CD4-positive, alpha-beta T cell (primary cell): ENCODE data around the gene NOSTRIN. TPM values are rescaled to one million over a fixed set of nuclear protein-coding genes. Genes with fewer than 3 reads are reported as not detected.

Source experiments
- ATAC-seq: fragments of 200-7000 bp; cut with Tn5 transposase; one replicate; pipeline ENCODE4 v1.10.0; 2022; ENCODE audit warnings: mild to moderate bottlenecking; ENCODE audit not compliant: poor library complexity
- CTCF ChIA-PET: fragments of 350-600 bp; sonication (Branson Sonifier 250); formaldehyde crosslinking; loops from one replicate; lab custom pipeline; 2021; ENCODE audit warnings: antibody characterized with exemption, inconsistent platforms; lab: Charles Lee
- POLR2A ChIA-PET: fragments of 350-600 bp; sonication (Branson Sonifier 250); formaldehyde crosslinking; loops from one replicate; lab custom pipeline; 2021; ENCODE audit warnings: antibody characterized with exemption, inconsistent platforms; lab: Charles Lee
- DNase-seq, 14 experiments: peaks; one replicate each; pipeline ENCODE4 v3.0.0-alpha.2; 2013 to 2020; ENCODE audit warnings: mixed read lengths in 2 of 14
- H3K27ac ChIP-seq, 2 donors: one replicate each; pipeline versions ENCODE4 v1.5.1 to v1.7.0; 2013; ENCODE audit warnings: low read length in 2 of 2, low read depth in 1 of 2, mild to moderate bottlenecking in 1 of 2
- H3K27me3 ChIP-seq, 2 experiments: 1 replicate in 1 of 2; 2 replicates in 1 of 2; pipeline versions ENCODE4 v1.6.1 to v1.7.0; 2013; ENCODE audit warnings: low read length in 2 of 2, control low read depth in 1 of 2, mild to moderate bottlenecking in 1 of 2, moderate library complexity in 1 of 2; ENCODE audit not compliant: insufficient read depth in 2 of 2, control insufficient read depth in 1 of 2
- H3K36me3 ChIP-seq: one replicate; pipeline ENCODE4 v1.6.1; 2013; ENCODE audit warnings: low read length, control low read depth; ENCODE audit not compliant: insufficient read depth
- H3K4me1 ChIP-seq: one replicate; pipeline ENCODE4 v1.6.1; 2013; ENCODE audit warnings: low read length, control low read depth; ENCODE audit not compliant: insufficient read depth
- H3K4me3 ChIP-seq: one replicate; pipeline ENCODE4 v1.5.1; 2013; ENCODE audit warnings: mild to moderate bottlenecking, low read length, moderate library complexity
- H3K9me3 ChIP-seq, 2 experiments: 1 replicate in 1 of 2; 2 replicates in 1 of 2; pipeline versions ENCODE4 v1.6.1 to v1.7.0; 2013; ENCODE audit warnings: low read length in 2 of 2, mild to moderate bottlenecking in 2 of 2, control low read depth in 1 of 2, moderate library complexity in 1 of 2; ENCODE audit not compliant: control insufficient read depth in 1 of 2, insufficient read depth in 1 of 2
- H3K27ac Mint-ChIP-seq: one replicate; pipeline ENCODE4 v1.8.0; 2020; ENCODE audit warnings: mixed read lengths
- H3K27me3 Mint-ChIP-seq: one replicate; pipeline ENCODE4 v1.8.0; 2021; ENCODE audit warnings: mixed read lengths
- H3K36me3 Mint-ChIP-seq: one replicate; pipeline ENCODE4 v1.8.0; 2021; ENCODE audit warnings: low read depth, mixed read lengths
- H3K4me1 Mint-ChIP-seq: one replicate; pipeline ENCODE4 v1.8.0; 2021; ENCODE audit warnings: low read depth, mixed read lengths
- H3K4me3 Mint-ChIP-seq: one replicate; pipeline ENCODE4 v1.8.0; 2020; ENCODE audit warnings: mild to moderate bottlenecking, mixed read lengths
- H3K9me3 Mint-ChIP-seq: one replicate; pipeline ENCODE4 v1.8.0; 2020; ENCODE audit warnings: mixed read lengths
- intact Hi-C, 2 experiments: fragments of 100-400 bp; cut with DNase I in 1 of 2; cut with micrococcal nuclease in 1 of 2; formaldehyde crosslinking; loops; one replicate each; pipeline versions ENCODE4 v1.15.1 to v1.9.0; 2023 to 2025; cut with DNase I, micrococcal nuclease
- total RNA-seq, 174 experiments: library from RNA in 2 of 174; stranded (reverse) in 2 of 174; gene quantifications; one replicate each; pipeline ENCODE4 v1.2.3 and lab custom pipeline; 2021 to 2026
- TF ChIP-seq, protein P1 (sequence below): fragments of 200-600 bp; IDR thresholded peaks from one replicate; pipeline ENCODE4 v1.8.0; 2022; ENCODE audit warnings: antibody characterized with exemption, mild to moderate bottlenecking

The NOSTRIN gene
- total RNA-seq, 2 experiments from 2014 or later: 0.92 to 1.0 TPM

DNA sequence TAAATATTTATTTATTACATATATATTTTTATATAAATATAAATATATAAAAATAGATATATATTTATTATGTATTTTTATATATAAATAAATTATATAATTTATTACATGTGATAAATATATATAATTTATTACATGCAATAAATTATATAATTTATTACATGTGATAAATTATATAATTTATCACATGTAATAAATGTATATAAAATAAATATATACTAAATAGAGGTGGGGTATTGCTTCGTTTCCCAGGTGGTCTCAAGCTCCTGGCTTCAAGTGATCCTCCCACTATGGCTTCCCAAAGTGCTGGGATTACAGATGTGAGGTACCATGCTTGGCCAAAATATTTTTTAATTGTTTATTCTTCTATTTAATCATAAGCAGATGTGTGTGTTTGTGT lies 95.0 kb downstream of the NOSTRIN start:
- H3K27me3 Mint-ChIP-seq: peaks cover 4% of the 10 kb centered on the region
- Histone ChIP-seq H3K36me3 (no peaks in the 10 kb centered on the region), H3K4me1 (no peaks in the 10 kb centered on the region), H3K4me3 (no peak overlapping the region), H3K27ac (no peak overlapping the region), H3K27me3 (no peaks in the 10 kb centered on the region), H3K9me3 (no peaks in the 10 kb centered on the region)
- DNase-seq (no peak), ATAC-seq (no peak)
- no peak overlapping the region for H3K27ac Mint-ChIP-seq
- POLR2A ChIA-PET: no interaction called here
- intact Hi-C loops: no loop called here
- no peak overlapping the region for H3K4me3 Mint-ChIP-seq
- CTCF ChIA-PET: no interaction called here
- TF ChIP-seq, protein P1, sequence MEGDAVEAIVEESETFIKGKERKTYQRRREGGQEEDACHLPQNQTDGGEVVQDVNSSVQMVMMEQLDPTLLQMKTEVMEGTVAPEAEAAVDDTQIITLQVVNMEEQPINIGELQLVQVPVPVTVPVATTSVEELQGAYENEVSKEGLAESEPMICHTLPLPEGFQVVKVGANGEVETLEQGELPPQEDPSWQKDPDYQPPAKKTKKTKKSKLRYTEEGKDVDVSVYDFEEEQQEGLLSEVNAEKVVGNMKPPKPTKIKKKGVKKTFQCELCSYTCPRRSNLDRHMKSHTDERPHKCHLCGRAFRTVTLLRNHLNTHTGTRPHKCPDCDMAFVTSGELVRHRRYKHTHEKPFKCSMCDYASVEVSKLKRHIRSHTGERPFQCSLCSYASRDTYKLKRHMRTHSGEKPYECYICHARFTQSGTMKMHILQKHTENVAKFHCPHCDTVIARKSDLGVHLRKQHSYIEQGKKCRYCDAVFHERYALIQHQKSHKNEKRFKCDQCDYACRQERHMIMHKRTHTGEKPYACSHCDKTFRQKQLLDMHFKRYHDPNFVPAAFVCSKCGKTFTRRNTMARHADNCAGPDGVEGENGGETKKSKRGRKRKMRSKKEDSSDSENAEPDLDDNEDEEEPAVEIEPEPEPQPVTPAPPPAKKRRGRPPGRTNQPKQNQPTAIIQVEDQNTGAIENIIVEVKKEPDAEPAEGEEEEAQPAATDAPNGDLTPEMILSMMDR: no peak
- no peaks in the 10 kb centered on the region for H3K36me3 Mint-ChIP-seq
- no peaks in the 10 kb centered on the region for H3K4me1 Mint-ChIP-seq
- H3K9me3 Mint-ChIP-seq: no peaks in the 10 kb centered on the region

DNA sequence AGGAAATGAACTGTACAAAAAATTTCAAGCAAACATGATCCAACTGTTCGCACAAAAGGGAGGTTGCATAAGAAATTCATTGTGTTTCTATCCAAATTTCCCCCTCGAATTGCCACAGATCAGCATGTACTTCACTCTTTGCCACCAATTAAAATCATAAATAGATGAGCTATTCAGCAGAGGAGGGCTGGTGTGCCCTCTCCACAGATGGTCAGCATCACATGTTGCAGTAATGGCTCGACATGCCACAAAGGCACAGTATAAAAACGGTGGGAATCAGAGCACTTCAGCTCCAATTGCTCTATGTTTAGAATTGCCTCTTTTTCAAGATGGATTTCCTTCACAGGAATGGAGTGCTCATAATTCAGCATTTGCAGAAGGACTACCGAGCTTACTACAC lies 98.6 kb downstream of the NOSTRIN start, which contains the start of gene G6PC2:
Gene G6PC2 (plus strand): TSS at position 289 of the 400 bp plus-strand sequence. CDS start 41 bp downstream, at position 330.
- peaks cover 0 to 8% of the 10 kb centered on the region in 2 experiments for H3K27me3 ChIP-seq
- H3K36me3 ChIP-seq: no peaks in the 10 kb centered on the region
- Mint-ChIP-seq H3K27me3 (peaks cover 3% of the 10 kb centered on the region), H3K27ac (no peak within 1 kb of the TSS), H3K4me3 (no peak within 1 kb of the TSS), H3K9me3 (no peaks in the 10 kb centered on the region), H3K36me3 (no peaks in the 10 kb centered on the region), H3K4me1 (no peaks in the 10 kb centered on the region)
- intact Hi-C loops: no loop called here
- DNase-seq (no peak), ATAC-seq (no peak)
- no peak within 1 kb of the TSS for H3K4me3 ChIP-seq
- H3K27ac ChIP-seq: no peak within 1 kb of the TSS
- TF ChIP-seq, protein P1: no peak
- no peaks in the 10 kb centered on the region for H3K4me1 ChIP-seq
- POLR2A ChIA-PET: interaction anchor here (0.5 kb wide), 1 partner anchor 10 kb away, joined by 3 read pairs; no protein-coding TSS in a partner anchor
- H3K9me3 ChIP-seq: no peaks in the 10 kb centered on the region
- CTCF ChIA-PET: no interaction called here

DNA sequence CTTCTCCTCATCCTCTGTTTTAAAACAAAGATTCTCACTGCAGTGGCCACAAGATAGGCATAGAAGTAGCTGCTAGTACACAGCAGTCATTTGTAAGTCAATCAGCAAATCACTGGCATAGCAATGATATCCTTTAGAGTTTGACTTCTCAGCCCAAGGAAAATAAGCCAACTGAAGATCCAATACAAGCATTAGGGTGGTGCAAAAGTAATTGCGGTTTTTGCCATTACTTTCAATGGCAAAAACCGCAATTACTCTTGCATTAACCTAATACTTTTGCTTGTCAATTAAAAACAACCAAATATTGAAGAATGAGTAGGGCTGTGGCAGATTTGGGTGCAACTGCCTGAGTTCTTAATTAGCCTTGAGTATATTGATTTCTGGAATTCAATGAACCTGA lies 101.5 kb downstream of the NOSTRIN start:
- peaks cover 17% of the 10 kb centered on the region for H3K27me3 Mint-ChIP-seq
- H3K4me3 Mint-ChIP-seq: no peak overlapping the region
- no peak for ATAC-seq
- intact Hi-C loops: no loop called here
- POLR2A ChIA-PET: no interaction called here
- Histone ChIP-seq H3K4me1 (no peaks in the 10 kb centered on the region), H3K9me3 (no peaks in the 10 kb centered on the region), H3K27me3 (peaks cover 0 to 8% of the 10 kb centered on the region in 2 experiments), H3K36me3 (no peaks in the 10 kb centered on the region), H3K4me3 (no peak overlapping the region), H3K27ac (no peak overlapping the region)
- no peak overlapping the region for H3K27ac Mint-ChIP-seq
- no peaks in the 10 kb centered on the region for H3K36me3 Mint-ChIP-seq
- TF ChIP-seq, protein P1: no peak
- H3K9me3 Mint-ChIP-seq: no peaks in the 10 kb centered on the region
- CTCF ChIA-PET: no interaction called here
- no peaks in the 10 kb centered on the region for H3K4me1 Mint-ChIP-seq
- DNase-seq: no peak
